GM18517 (cell line): Measurements from ENCODE around the gene LRP1B.

ENCODE experiments used
- ATAC-seq: cut with Tn5 transposase; IDR thresholded peaks from one replicate; pipeline ENCODE4 v1.9.1; 2021; ENCODE audit warnings: mild to moderate bottlenecking, moderate library complexity; ENCODE audit not compliant: unreplicated experiment

LRP1B gene

DNA sequence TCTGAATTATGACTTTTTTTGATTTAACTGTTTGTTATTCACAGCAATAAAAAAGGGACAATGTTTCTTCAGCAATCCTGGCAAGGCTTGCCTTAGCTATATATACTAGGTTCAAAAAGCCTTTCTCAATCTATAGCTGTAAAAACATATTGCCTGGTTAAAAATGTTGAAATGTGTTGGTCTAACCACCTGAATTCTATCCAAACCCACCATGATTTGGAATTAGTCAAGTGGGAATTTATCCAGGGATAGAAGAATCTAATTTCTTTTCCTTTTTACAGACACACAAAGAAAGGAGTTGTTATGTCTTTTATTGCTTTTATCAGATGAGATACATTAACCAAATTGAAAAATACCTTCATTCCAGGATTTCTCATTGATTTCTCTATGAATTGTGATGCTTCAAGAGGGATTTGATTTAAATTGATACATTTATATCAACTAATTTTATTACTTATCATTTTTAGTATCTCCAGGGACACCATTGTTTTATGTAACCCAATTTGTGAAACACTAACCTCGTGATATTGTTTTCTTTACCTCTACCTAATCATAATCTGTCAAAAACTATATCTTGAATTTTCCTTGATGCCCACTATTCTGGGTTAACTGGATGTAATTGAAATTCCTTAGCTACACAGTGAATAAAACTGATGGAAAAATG is 88.1 kb downstream of the LRP1B start:
- ATAC-seq, result no peak

- no peak for ATAC-seq
Observed at GRCh38 chr2:142041996-142042395, 88.8 kb downstream of the LRP1B start.

DNA sequence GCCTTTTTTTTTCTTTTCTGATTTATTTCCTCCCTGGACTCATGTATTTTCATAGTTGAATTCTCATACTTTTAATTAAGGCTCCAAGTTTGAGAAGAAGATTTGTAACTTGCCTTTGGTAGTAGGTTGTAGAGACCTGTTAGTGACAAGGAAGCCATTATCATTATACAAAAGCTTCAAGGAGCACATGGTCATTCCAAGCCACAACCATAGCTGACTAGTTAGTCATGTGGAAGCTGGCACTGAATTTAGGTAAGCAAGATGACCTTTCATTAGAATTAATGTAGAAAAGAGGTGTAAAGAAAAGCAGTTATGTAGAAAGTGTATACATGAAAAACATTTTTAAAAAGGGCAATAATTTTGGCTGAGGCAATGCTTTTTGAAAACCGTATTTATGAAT is 89.7 kb downstream of the LRP1B start:
- ATAC-seq, result no peak

DNA sequence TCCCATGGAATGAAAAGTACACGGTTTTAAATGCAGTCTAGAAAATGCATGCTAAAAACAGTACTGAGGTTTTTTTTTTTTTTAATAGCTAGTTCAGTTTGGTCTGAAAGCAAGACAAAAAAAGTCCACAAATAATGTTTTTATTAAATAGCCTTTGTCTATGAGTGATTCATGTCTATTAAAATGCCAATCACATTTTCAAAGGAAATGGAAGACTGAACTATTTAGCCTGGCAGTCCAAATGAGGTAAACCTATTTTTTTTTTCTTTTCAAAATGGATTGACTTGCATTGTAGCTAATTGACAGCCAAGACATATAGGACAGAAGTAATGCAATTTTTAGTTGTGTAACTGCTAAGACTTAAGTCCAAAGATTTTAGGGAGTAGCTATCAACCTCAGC is 90.3 kb downstream of the LRP1B start:
- no peak for ATAC-seq

DNA sequence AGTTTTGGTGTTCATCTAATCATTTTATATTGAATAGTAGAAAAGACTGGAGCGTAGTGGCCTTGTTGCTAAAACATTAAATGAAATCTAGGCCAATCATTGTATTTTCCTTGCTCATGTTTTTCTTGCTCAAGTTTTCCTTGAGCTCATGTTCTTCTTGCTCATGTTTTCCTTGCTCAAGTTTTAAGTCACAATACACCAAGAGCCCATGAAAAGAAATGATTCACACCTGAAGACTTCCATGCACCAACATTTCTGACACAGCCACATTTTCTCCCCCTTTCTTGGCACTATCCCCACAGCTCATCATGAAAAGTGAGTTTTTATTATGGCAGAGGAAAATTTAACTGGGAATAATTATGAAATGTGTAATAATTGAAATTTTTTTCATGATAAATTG is 92.0 kb downstream of the LRP1B start:
- no peak for ATAC-seq

DNA sequence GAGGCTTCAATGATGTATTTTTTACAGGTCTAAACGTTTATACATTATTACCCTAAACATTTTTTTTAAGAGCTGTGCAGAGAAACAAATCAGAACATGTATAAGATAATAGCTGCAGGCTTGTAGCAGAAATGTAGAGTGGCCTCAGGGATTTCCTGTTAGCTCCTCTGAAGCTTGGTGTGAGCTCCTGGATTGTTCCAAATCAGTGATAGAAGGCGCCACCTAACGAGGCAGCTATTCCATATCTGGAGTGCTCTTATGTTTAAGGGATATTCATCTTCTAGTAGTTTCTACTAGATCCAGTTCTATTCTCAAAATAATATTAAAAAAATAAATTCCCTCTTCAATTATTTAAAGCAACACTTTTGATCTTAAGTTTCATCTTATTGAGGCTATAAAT is 93.1 kb downstream of the LRP1B start:
- no peak for ATAC-seq

GRCh38 chr2:142037066-142037465 is 93.8 kb downstream of the LRP1B start:
- ATAC-seq, result no peak

DNA sequence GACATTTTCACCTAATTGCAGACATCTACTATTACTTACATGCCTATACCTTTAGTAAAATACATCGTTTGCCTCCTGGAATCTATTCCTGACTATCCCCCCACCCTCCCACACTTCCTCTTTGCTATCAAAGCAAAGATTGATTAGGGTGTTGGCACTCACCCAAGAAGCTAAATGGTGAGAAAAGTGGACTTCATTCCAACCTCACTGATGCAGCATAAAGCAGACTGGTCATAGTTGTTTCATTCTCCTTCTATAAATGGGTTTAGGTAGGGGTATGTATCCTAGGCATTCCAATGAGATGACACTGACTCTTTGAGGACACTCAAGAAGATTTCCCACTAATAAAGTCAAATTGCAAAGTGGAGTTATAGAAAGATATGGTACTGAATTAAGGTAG is 97.4 kb downstream of the LRP1B start:
- no peak for ATAC-seq

DNA sequence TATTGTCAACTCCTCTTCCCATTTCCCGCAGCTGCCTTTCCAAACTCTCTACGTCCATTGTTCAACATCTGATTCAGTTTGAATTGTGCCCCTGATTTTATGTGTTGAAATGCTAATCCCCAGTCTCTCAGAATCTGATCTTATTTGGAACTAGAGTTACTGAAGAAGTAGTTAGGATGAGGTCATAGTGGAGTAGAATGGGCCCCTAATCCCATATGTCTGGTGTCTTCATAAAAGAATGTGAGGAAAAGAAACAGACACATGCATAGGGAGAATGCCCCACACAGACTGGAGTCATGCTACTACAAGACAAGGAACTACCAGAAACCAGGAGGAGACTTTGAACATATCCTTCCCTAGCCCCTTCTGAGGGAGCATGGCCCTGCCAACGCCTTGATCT is 99.2 kb downstream of the LRP1B start:
- ATAC-seq, result no peak

GRCh38 chr2:142030735-142031134 is 100.1 kb downstream of the LRP1B start:
- ATAC-seq, result no peak

- ATAC-seq, result no peak
Observed at GRCh38 chr2:142029974-142030373, 100.8 kb downstream of the LRP1B start.

DNA sequence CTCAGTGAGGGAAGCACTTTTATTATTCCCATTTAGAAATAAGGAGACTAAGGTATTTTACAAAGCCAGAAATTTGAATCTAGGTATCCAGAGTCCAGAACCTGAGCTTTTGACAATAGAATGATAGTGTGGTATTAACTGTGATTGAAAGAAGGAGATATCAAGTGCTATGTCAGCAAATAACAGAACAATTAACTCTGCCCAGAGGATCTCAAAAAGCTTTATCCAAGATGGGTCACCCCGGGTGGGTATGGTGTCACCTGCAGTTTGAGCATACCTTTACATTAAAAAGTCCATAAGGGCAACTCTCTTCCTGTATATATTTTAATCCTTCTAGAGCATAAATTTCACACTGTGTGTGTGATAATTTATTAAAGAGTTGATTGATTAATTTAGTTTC is 105.4 kb downstream of the LRP1B start:
- no peak for ATAC-seq

DNA sequence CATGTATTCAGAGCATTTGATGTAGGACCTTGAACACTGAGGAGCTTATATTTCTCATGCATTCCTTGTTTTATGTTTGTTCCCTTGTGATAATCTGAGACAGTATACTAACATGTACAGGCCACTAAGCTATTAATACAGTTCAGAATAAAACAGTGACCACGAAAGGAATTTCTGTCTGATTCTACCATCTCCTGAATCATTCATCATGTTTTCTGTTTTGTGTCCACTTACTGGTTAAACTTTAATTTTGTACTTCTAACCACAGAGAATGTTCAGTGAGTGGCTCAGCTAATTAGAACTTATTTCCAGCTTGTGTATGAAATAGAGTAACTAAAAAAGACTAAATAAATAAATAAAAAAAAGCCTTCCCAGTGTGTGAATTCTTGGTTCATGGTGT is 110.4 kb downstream of the LRP1B start:
- ATAC-seq, result no peak

DNA sequence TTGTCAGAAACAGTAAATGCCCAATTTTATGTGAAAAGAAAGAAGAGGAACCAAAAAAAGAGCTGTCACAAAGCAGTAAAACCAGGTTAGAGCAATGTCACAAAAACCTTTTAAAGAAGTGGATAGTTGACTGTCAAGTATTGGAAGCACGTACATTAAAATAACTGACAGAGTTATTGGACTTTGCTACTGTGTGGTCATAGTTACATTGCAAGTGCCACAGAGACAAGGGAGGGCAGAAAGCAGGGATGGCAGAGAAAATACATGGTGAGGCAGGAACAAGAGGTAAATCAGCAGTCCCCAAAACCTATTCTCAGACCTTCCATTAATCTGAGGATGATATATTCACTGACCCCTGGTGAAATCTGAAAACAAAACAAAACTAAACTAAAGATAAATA is 116.3 kb downstream of the LRP1B start:
- no peak for ATAC-seq

DNA sequence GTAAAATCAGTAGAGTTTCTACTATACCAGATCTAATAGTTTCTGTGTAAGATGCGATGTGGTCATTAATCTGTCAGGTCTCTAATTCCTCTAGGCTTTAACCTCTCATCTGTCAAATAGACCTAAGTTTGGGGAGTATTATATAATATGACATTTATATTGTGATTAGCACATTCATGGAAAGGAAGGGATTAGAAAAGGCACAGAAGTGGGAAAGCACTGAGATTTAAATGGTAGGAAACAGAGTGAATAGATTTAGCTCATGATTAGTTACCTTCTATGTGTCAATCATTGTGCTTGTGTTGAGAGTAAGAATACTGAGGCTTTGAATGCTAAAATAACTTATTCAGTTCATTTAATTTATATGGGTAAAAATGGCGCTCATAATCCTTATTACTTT is 118.0 kb downstream of the LRP1B start:
- no peak for ATAC-seq

- no peak for ATAC-seq
Observed at GRCh38 chr2:142010477-142011270, 120.1 kb downstream of the LRP1B start.

GRCh38 chr2:142008135-142008744 is 122.6 kb downstream of the LRP1B start:
- no peak for ATAC-seq

GRCh38 chr2:141994066-141994465 is 136.8 kb downstream of the LRP1B start:
- no peak for ATAC-seq

DNA sequence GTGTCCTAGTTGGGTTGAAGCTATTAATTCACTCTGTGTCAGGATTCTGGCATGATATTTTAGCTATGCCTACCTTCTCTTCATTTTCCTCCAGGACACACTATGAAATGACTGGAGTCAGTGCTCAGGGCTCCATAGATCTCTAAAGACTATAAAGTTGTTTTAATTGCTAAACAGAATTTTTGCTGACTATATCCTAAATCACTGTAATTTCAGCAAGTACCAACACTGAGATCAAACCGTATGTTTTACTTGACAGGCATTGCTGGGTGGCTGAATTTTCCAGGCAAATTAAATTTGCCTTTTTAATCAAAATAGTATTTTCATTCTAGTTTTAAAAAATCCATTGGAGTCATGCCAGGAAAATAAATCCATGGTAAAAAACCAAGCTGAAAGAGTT is 138.1 kb downstream of the LRP1B start:
- ATAC-seq, result no peak

GRCh38 chr2:141968433-141968832 is 162.4 kb downstream of the LRP1B start:
- ATAC-seq, result no peak

DNA sequence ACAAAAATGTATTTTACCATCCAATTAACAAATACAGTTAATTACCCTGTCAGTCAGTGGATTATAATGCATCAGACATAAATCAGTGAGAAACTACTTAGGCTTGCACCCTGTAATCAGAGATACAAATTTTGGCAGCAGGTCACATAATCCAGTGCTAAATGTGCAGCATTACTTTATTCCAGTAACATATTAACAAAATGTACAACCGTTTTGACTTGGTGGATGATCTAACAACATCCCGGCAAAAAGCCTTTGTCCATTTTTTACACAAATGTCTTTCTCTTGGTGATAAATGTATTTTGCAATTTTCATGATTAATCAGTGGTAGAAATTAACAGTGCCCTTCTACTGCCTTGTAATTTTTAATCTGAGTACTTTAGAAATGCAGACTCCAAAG is 162.8 kb downstream of the LRP1B start:
- no peak for ATAC-seq

DNA sequence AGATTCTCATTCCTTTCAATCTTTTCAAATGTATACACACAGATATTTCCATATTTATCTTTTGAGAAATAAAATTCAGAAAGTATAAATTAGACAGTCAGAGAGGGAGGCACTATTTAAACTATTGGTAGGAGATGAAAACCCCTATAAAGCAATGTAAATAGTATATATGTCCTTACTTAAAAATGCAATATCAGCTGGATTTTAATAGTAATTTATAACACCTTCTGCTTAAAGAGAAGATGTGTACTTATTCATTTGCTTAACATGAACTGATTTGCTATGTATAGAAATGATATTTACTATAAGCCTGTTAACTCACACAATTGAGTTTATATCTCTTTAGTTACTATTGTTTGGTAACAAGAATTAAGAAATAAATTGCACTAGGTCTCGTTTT is 163.3 kb downstream of the LRP1B start:
- no peak for ATAC-seq
